H1 (cell line): Measurements from ENCODE around the gene ZSCAN22. TPM values are rescaled to one million over a fixed set of nuclear protein-coding genes. Genes with fewer than 3 reads are reported as not detected.
A peak's percentile ranks its signal among the peaks of the same experiment; 100 is the strongest.

Source experiments
- BACH1 ChIP-seq: IDR thresholded peaks from 2 replicates; pipeline ENCODE4 v1.6.1; 2012; ENCODE audit warnings: low read length, improper control_type of control experiment
- BCL11A ChIP-seq, 2 experiments: IDR thresholded peaks; one replicate each; pipeline ENCODE4 v1.6.1; 2011; ENCODE audit warnings: low read depth in 2 of 2, low read length in 2 of 2, mild to moderate bottlenecking in 2 of 2
- CBX5 ChIP-seq: fragments of 300-800, 300-1000 bp; sonication (generic); IDR thresholded peaks from 2 replicates; pipeline ENCODE4 v1.7.1; 2016; ENCODE audit warnings: antibody characterized with exemption, low read length, low read depth
- CEBPB ChIP-seq: IDR thresholded peaks from 2 replicates; pipeline ENCODE4 v1.6.1; 2012; ENCODE audit warnings: low read depth, low read length
- CHD1 ChIP-seq: IDR thresholded peaks from 2 replicates; pipeline ENCODE4 v1.6.1; 2012; ENCODE audit warnings: low read depth, low read length, improper control_type of control experiment
- CHD2 ChIP-seq: IDR thresholded peaks from 2 replicates; pipeline ENCODE4 v1.6.1; 2012; ENCODE audit warnings: low read length, improper control_type of control experiment
- CREB1 ChIP-seq: IDR thresholded peaks from 2 replicates; pipeline ENCODE4 v1.6.1; 2012; ENCODE audit warnings: inconsistent platforms
- EGR1 ChIP-seq: IDR thresholded peaks from 2 replicates; pipeline ENCODE4 v1.6.1; 2011; ENCODE audit warnings: low read depth, low read length, borderline replicate concordance
- GABPA ChIP-seq: IDR thresholded peaks from 2 replicates; pipeline ENCODE4 v1.6.1; 2011; ENCODE audit warnings: mild to moderate bottlenecking, low read length, moderate library complexity, borderline replicate concordance; ENCODE audit not compliant: insufficient read depth
- HDAC2 ChIP-seq, 2 experiments: fragments of 300-600 bp in 1 of 2; sonication (generic) in 1 of 2; IDR thresholded peaks; 2 replicates each; pipeline ENCODE4 v1.6.1; 2011 to 2012; ENCODE audit warnings: low read depth in 2 of 2, low read length in 2 of 2, mild to moderate bottlenecking in 2 of 2, moderate library complexity in 2 of 2, borderline replicate concordance in 1 of 2, inconsistent platforms in 1 of 2
- HDAC6 ChIP-seq: IDR thresholded peaks from one replicate; pipeline ENCODE4 v1.7.1; 2012; ENCODE audit warnings: low read depth, mild to moderate bottlenecking, inconsistent platforms, low read length, moderate library complexity
- KDM1A ChIP-seq: fragments of 200-600, 300-600 bp; sonication (generic); IDR thresholded peaks from 2 replicates; pipeline ENCODE4 v1.7.1; 2016; ENCODE audit warnings: mild to moderate bottlenecking, low read length, borderline replicate concordance
- KDM4A ChIP-seq: IDR thresholded peaks from one replicate; pipeline ENCODE4 v1.7.1; 2012; ENCODE audit warnings: low read depth, mild to moderate bottlenecking, moderate library complexity, low read length, inconsistent platforms; ENCODE audit not compliant: severe bottlenecking
- NRF1 ChIP-seq: IDR thresholded peaks from 2 replicates; pipeline ENCODE4 v1.6.1; 2011; ENCODE audit warnings: mild to moderate bottlenecking, low read depth, low read length, improper control_type of control experiment
- PHF8 ChIP-seq: fragments of 200-600 bp; sonication (generic); conservative IDR thresholded peaks from 2 replicates; pipeline ENCODE4 v1.7.1; 2012; ENCODE audit warnings: low read depth, mild to moderate bottlenecking, inconsistent platforms, low read length, moderate library complexity
- POLR2AphosphoS5 ChIP-seq: IDR thresholded peaks from 2 replicates; pipeline ENCODE4 v1.6.1; 2011; ENCODE audit warnings: low read depth, low read length
- RBBP5 ChIP-seq: IDR thresholded peaks from 2 replicates; pipeline ENCODE4 v1.7.1; 2012; ENCODE audit warnings: low read depth, mild to moderate bottlenecking, inconsistent platforms, low read length, moderate library complexity, borderline replicate concordance
- SIN3A ChIP-seq, 2 experiments: IDR thresholded peaks in 1 of 2; conservative IDR thresholded peaks in 1 of 2; 2 replicates each; pipeline ENCODE4 v1.6.1; 2011 to 2012; ENCODE audit warnings: low read length in 2 of 2, improper control_type of control experiment in 1 of 2, low read depth in 1 of 2, mild to moderate bottlenecking in 1 of 2
- SRF ChIP-seq: IDR thresholded peaks from 2 replicates; pipeline ENCODE4 v1.6.1; 2011; ENCODE audit warnings: mild to moderate bottlenecking, low read depth, low read length, moderate library complexity
- SUZ12 ChIP-seq: fragments of 200-600 bp; sonication (generic); IDR thresholded peaks from 2 replicates; pipeline ENCODE4 v1.6.1; 2012; ENCODE audit warnings: mild to moderate bottlenecking, inconsistent platforms, low read length, moderate library complexity, mixed read lengths
- TAF1 ChIP-seq: IDR thresholded peaks from 2 replicates; pipeline ENCODE4 v1.6.1; 2011; ENCODE audit warnings: mild to moderate bottlenecking, low read depth, low read length
- TEAD4 ChIP-seq: IDR thresholded peaks from 2 replicates; pipeline ENCODE4 v1.6.1; 2012; ENCODE audit warnings: low read depth, low read length, inconsistent platforms, mixed read lengths
- USF2 ChIP-seq: IDR thresholded peaks from 2 replicates; pipeline ENCODE4 v1.6.1; 2011; ENCODE audit warnings: low read length, improper control_type of control experiment
- YY1 ChIP-seq: IDR thresholded peaks from 2 replicates; pipeline ENCODE4 v1.6.1; 2011; ENCODE audit warnings: low read depth, mild to moderate bottlenecking, low read length
- polyA plus RNA-seq, 7 experiments: library from polyadenylated mRNA; depleted of rRNA in 3 of 7; stranded (reverse) in 5 of 7; unstranded in 2 of 7; fragments of >200 nt in 5 of 7; fragments of 200-250 nt in 2 of 7; gene quantifications; 1 replicate in 5 of 7; 2 replicates in 1 of 7; 4 replicates in 1 of 7; pipeline versions ENCODE4 v1.2.1 to v1.2.3, GENCODE V29; 2011 to 2013; ENCODE audit warnings: missing spikeins in 2 of 7, mixed read lengths in 2 of 7
- total RNA-seq: library from RNA; stranded (reverse); fragmentation: NEBNext Ultra II Directional; extraction: Animal tissue kit (Norgen Biotek cat#: 25700); gene quantifications from 2 replicates; pipeline ENCODE4 v1.2.1, GENCODE V29; 2021

ZSCAN22 gene
- total and polyA plus RNA-seq, 2 of the 8 experiments (the other 6 are each of a cell fraction or from before 2014, with no cell fraction given), result 3.2 to 3.3 TPM

- TF ChIP-seq BACH1 (peak; percentile 22; the same call in 1 of the 2 replicates), CHD1 (no peak), SRF (peak; percentile 39; the same call in 1 of the 2 replicates), GABPA (peak; percentile 89), HDAC6 (no peak), BCL11A (IDR thresholded peaks at IDR 0.05; ENCODE audit: low read depth in 2 of 2, low read length in 2 of 2) (no peak), NRF1 (peak; percentile 82), CEBPB (no peak), HDAC2 (IDR thresholded peaks at IDR 0.05; ENCODE audit: borderline replicate concordance in 1 of 2, low read depth in 2 of 2, low read length in 2 of 2) (no peak), TAF1 (peak; percentile 95), SUZ12 (no peak), SIN3A (conservative IDR thresholded peaks at IDR 0.05 in 1 of 2, IDR thresholded peaks at IDR 0.05 in 1 of 2; ENCODE audit: low read depth in 1 of 2, low read length in 2 of 2) (peak; percentile 99 to 100), CREB1 (peak; percentile 36; the same call in 1 of the 2 replicates), PHF8 (peak; percentile 91), YY1 (peak; percentile 85; the same call in 1 of the 2 replicates), CBX5 (no peak), KDM4A (no peak), EGR1 (peak; percentile 54; the same call in 1 of the 2 replicates), USF2 (0 out of 2 replicates have a peak, but pooled peaks have one; percentile 5), KDM1A (no peak), POLR2AphosphoS5 (peak; percentile 84; the same call in 1 of the 2 replicates), CHD2 (no peak), TEAD4 (0 out of 2 replicates have a peak, but pooled peaks have one; percentile 22), RBBP5 (peak; percentile 94; the same call in 1 of the 2 replicates)
Measured at GRCh38 chr19:58362272-58362994, 35.6 kb downstream of the ZSCAN22 start, which contains the start of gene ZNF497 (continued).
